ENCODE measurements around the gene BBIP1.
"Not testable (repeated sequence)": the region's sequence is repeated elsewhere in the genome, so short reads cannot be mapped to it uniquely, and the experiment has no call there.

The BBIP1 gene

DNA sequence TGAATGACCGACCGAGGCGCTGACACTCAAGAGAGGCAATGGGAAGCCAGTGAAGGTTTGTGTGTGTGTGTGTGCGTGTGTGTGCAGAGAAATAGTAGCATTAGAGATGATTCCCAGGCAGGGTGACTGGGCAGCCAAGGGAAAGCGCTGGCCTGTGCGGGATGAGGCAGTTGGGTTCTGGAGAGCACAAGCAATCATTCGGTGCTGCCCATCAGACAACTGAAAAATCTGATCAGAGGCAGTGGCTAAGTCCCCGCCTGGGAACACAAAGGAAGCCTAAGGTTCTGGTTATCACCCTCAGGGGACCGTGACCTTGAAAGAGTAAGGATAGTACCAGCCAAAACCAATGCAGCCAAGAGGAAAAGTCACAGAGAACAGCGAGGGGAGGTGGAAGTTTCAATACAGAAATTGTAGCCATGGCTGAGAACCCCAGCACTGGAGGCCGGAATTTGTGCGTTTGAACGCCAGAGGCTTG is 48.1 kb downstream of the BBIP1 start:
- H3K4me1 ChIP-seq (ENCODE audit: control insufficient read depth, low read length), result peaks cover 75% of the 10 kb centered on the region
- no peaks in the 10 kb centered on the region for H4K20me1 ChIP-seq (ENCODE audit: control insufficient read depth, insufficient read depth, low read depth, low read length)
- TF ChIP-seq, protein P1, sequence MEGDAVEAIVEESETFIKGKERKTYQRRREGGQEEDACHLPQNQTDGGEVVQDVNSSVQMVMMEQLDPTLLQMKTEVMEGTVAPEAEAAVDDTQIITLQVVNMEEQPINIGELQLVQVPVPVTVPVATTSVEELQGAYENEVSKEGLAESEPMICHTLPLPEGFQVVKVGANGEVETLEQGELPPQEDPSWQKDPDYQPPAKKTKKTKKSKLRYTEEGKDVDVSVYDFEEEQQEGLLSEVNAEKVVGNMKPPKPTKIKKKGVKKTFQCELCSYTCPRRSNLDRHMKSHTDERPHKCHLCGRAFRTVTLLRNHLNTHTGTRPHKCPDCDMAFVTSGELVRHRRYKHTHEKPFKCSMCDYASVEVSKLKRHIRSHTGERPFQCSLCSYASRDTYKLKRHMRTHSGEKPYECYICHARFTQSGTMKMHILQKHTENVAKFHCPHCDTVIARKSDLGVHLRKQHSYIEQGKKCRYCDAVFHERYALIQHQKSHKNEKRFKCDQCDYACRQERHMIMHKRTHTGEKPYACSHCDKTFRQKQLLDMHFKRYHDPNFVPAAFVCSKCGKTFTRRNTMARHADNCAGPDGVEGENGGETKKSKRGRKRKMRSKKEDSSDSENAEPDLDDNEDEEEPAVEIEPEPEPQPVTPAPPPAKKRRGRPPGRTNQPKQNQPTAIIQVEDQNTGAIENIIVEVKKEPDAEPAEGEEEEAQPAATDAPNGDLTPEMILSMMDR (IDR thresholded peaks at IDR 0.05; ENCODE audit: low read depth, low read length, poor library complexity, severe bottlenecking), result no peak
- TF ChIP-seq EZH2phosphoT487 (IDR thresholded peaks at IDR 0.05; ENCODE audit: borderline replicate concordance, low read length), result no peak
- H3F3A ChIP-seq (ENCODE audit: control insufficient read depth, insufficient read depth), result peaks cover 17% of the 10 kb centered on the region
- no peaks in the 10 kb centered on the region for H3K9me2 ChIP-seq (replicated peaks; ENCODE audit: control insufficient read depth, low read length)
- peak overlapping the region; percentile 85 for H3K4me2 ChIP-seq (ENCODE audit: low read length)
- peaks cover 22% of the 10 kb centered on the region for H3K36me3 ChIP-seq (ENCODE audit: control insufficient read depth, low read length)
- H3K27me3 ChIP-seq (ENCODE audit: control insufficient read depth, low read length), result no peaks in the 10 kb centered on the region
- H3K4me3 ChIP-seq (ENCODE audit: low read length), result peak overlapping the region; percentile 89
- peaks cover 49% of the 10 kb centered on the region for H3K79me2 ChIP-seq (ENCODE audit: control insufficient read depth, low read length)
- no peaks in the 10 kb centered on the region for H3K9me3 ChIP-seq (ENCODE audit: control insufficient read depth, insufficient read depth, low read length)
- peak overlapping the region; percentile 77 for H3K27ac ChIP-seq (ENCODE audit: low read depth, low read length)

DNA sequence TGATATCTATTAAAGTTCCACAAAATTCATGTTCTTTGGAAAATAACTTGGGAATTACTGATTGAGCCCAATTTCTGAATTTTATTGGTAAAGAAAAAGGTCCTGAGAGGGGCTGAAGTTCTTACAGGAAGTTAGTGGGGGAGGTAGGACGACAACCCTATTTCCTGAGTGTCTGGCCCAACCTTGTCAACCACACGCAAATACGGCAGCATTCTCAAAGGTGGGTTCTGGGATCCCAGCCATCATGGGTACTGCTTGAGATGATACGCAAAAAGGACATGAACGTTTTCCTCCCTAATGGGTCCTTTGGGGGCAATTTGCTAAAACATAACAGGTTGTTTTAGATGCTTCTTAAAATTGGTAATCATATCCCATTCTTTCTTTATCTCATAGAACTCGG is 50.0 kb downstream of the BBIP1 start:
- Histone ChIP-seq H3K4me2 (ENCODE audit: low read length) (peak overlapping the region; percentile 74), H3K4me1 (ENCODE audit: control insufficient read depth, low read length) (peaks cover 77% of the 10 kb centered on the region), H3K9me2 (replicated peaks; ENCODE audit: control insufficient read depth, low read length) (no peaks in the 10 kb centered on the region), H3K9me3 (ENCODE audit: control insufficient read depth, insufficient read depth, low read length) (no peaks in the 10 kb centered on the region), H3F3A (ENCODE audit: control insufficient read depth, insufficient read depth) (peaks cover 27% of the 10 kb centered on the region), H3K27me3 (ENCODE audit: control insufficient read depth, low read length) (no peaks in the 10 kb centered on the region), H3K27ac (ENCODE audit: low read depth, low read length) (peak overlapping the region; percentile 93), H4K20me1 (ENCODE audit: control insufficient read depth, insufficient read depth, low read depth, low read length) (no peaks in the 10 kb centered on the region), H3K79me2 (ENCODE audit: control insufficient read depth, low read length) (peaks cover 31% of the 10 kb centered on the region), H3K4me3 (ENCODE audit: low read length) (peak overlapping the region; percentile 53), H3K36me3 (ENCODE audit: control insufficient read depth, low read length) (peaks cover 9% of the 10 kb centered on the region; the same call in 1 of the 2 replicates)
- TF ChIP-seq, protein P1 (IDR thresholded peaks at IDR 0.05; ENCODE audit: low read depth, low read length, poor library complexity, severe bottlenecking), result no peak
- no peak for TF ChIP-seq EZH2phosphoT487 (IDR thresholded peaks at IDR 0.05; ENCODE audit: borderline replicate concordance, low read length)

DNA sequence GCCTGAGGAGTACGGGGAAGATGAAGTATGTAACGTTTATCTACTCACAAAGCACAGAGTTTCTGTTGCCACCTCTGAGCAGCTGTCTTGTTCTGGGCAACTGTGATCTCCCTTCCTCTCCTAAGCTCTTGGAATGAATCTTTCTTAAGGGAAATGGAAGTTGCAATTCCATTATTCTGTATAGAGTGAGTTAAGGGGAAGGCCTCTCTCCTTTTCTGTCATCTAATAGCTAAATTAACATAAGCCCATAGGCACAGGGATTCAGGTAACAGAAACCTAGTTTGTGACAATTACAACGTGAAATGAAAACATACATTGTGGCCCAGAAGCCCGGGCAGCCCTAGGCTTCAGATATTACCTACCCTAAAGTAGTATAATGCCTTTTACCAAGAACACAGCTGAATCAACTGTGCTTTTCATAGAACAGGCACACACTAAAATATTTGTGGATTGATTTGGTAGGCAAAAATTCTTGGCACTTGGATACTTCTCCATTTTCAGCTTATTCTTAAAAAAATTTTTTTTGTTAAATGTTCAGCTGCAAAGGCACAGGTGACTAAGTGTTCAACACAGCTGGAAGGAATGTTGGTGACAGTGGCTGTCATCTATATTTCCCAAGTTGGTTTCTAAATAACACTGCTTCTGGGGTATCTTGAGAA is 51.0 kb downstream of the BBIP1 start:
- Histone ChIP-seq H3K27me3 (ENCODE audit: control insufficient read depth, low read length) (no peaks in the 10 kb centered on the region), H3K4me1 (ENCODE audit: control insufficient read depth, low read length) (peaks cover 86% of the 10 kb centered on the region), H3K79me2 (ENCODE audit: control insufficient read depth, low read length) (peaks cover 21% of the 10 kb centered on the region), H4K20me1 (ENCODE audit: control insufficient read depth, insufficient read depth, low read depth, low read length) (no peaks in the 10 kb centered on the region), H3F3A (ENCODE audit: control insufficient read depth, insufficient read depth) (peaks cover 27% of the 10 kb centered on the region), H3K36me3 (ENCODE audit: control insufficient read depth, low read length) (peaks cover 2% of the 10 kb centered on the region; the same call in 1 of the 2 replicates), H3K4me2 (ENCODE audit: low read length) (peak overlapping the region; percentile 74), H3K27ac (ENCODE audit: low read depth, low read length) (peak overlapping the region; percentile 93), H3K9me3 (ENCODE audit: control insufficient read depth, insufficient read depth, low read length) (no peaks in the 10 kb centered on the region), H3K9me2 (replicated peaks; ENCODE audit: control insufficient read depth, low read length) (no peaks in the 10 kb centered on the region), H3K4me3 (ENCODE audit: low read length) (peak overlapping the region; percentile 53)
- TF ChIP-seq EZH2phosphoT487 (IDR thresholded peaks at IDR 0.05; ENCODE audit: borderline replicate concordance, low read length), result no peak
- TF ChIP-seq, protein P1 (IDR thresholded peaks at IDR 0.05; ENCODE audit: low read depth, low read length, poor library complexity, severe bottlenecking), result no peak

DNA sequence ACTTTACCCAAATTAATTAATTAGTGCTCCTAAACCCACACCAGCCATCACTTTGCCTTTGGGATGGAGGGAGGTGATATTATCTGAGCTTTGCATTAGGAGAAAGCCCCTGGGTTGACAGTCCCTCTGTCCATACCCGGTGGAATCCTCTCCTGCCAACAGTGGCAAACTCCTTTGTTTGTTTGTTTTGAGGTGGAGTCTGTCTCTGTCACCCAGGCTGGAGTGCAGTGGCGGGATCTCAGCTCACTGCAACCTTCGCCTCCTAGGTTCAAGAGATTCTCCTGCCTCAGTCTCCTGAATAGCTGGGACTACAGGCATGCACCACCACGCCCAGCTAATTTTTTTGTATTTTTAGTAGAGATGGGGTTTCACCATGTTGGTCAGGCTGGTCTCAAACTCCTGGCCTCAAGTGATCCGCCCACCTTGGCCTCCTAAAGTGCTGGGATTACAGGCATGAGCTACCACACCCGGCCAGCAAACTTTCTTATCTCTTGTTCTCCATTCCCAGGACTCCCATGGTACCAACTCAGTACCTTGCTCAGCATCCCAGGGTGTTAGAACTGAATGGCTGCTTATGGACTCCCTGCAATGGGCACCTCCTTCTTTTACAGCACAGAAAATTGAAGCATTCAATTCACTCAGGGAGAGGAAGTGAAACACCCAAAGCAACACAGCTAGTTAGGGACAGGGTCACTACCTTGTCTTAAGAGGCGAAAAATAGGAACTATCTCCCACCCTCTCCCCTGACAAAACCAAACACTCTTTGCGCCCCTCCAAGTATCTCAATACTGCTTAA is 51.8 kb downstream of the BBIP1 start:
- not testable (repeated sequence) for H3K27me3 ChIP-seq (ENCODE audit: control insufficient read depth, low read length); H3K9me2 ChIP-seq (replicated peaks; ENCODE audit: control insufficient read depth, low read length); H4K20me1 ChIP-seq (ENCODE audit: control insufficient read depth, insufficient read depth, low read depth, low read length); H3K9me3 ChIP-seq (ENCODE audit: control insufficient read depth, insufficient read depth, low read length); H3K36me3 ChIP-seq (ENCODE audit: control insufficient read depth, low read length)
- Histone ChIP-seq H3K4me3 (ENCODE audit: low read length) (peak overlapping the region; percentile 53), H3K4me2 (ENCODE audit: low read length) (peak overlapping the region; percentile 74), H3F3A (ENCODE audit: control insufficient read depth, insufficient read depth) (peaks cover 27% of the 10 kb centered on the region), H3K4me1 (ENCODE audit: control insufficient read depth, low read length) (peaks cover 93% of the 10 kb centered on the region), H3K79me2 (ENCODE audit: control insufficient read depth, low read length) (peaks cover 14% of the 10 kb centered on the region), H3K27ac (ENCODE audit: low read depth, low read length) (peak overlapping the region; percentile 93)
